ENCODE measurements around the gene PKD1L1.

GRCh38 chr7:47957156-47957555 lies 8.9 kb upstream of the PKD1L1 start:
- TF ChIP-seq POLR2A (IDR thresholded peaks at IDR 0.05; ENCODE audit: borderline replicate concordance, extremely low read depth, insufficient read depth, insufficient read length) (no peak), MAX (IDR thresholded peaks at IDR 0.05) (no peak), CTCF (IDR thresholded peaks at IDR 0.05 in 2 of 3, conservative IDR thresholded peaks at IDR 0.05 in 1 of 3; ENCODE audit: borderline replicate concordance in 1 of 3, insufficient read depth in 1 of 3, low read depth in 2 of 3, low read length in 2 of 3) (no peak), TCF7L2 (IDR thresholded peaks at IDR 0.05; ENCODE audit: borderline replicate concordance, extremely low read depth, insufficient read depth, insufficient read length) (no peak), EZH2 (IDR thresholded peaks at IDR 0.05) (no peak), ZNF274 (IDR thresholded peaks at IDR 0.05; ENCODE audit: low read depth, low read length) (no peak), YY1 (IDR thresholded peaks at IDR 0.05; ENCODE audit: extremely low read depth, insufficient replicate concordance, low read depth, low read length) (no peak), REST (IDR thresholded peaks at IDR 0.05; ENCODE audit: low read depth) (no peak), EZH2phosphoT487 (IDR thresholded peaks at IDR 0.05; ENCODE audit: borderline replicate concordance) (no peak), CEBPB (IDR thresholded peaks at IDR 0.05; ENCODE audit: low read depth) (no peak)

Data from HCT116 (cell line).